K562 (cell line): ENCODE results near the gene ST3GAL5. TPM values are rescaled to one million over a fixed set of nuclear protein-coding genes. Genes with fewer than 3 reads are reported as not detected.

Experiments
- ATAC-seq: fragments of 200-7000 bp; cut with Tn5 transposase; 3 replicates; pipeline ENCODE4 v1.9.1; 2020; ENCODE audit warnings: moderate library complexity
- BruUV-seq: library from RNA; stranded (reverse); fragments of 400-500 nt; replicated peaks from 2 replicates; lab custom pipeline; 2021; lab: Mats Ljungman, UMichigan
- CTCF ChIA-PET: fragments of 300-600 bp; formaldehyde crosslinking; extraction: SDS; loops from one replicate; lab custom pipeline; 2021; ENCODE audit warnings: low intra/inter-chr PET ratio; lab: Yijun Ruan, JAX
- POLR2A ChIA-PET: fragments of 300-600, 350-650 bp; sonication (Branson Sonifier 250); formaldehyde crosslinking; extraction: SDS; loops from one replicate; lab custom pipeline; 2021; ENCODE audit warnings: antibody characterized with exemption, inconsistent platforms; lab: Yijun Ruan, JAX
- DNase-seq, 4 experiments: peaks; one replicate each; pipeline versions ENCODE4 v3.0.0 to v3.0.0-alpha.2; 2011 to 2018; ENCODE audit warnings: low spot score in 3 of 4, mixed read lengths in 3 of 4; ENCODE audit errors: extremely low read depth in 1 of 4
- FAIRE-seq: peaks from 2 replicates; lab custom pipeline; 2011; peaks lifted over from hg19 to GRCh38; lab: Jason Lieb, UNC
- H2AFZ ChIP-seq: 2 replicates; pipeline ENCODE4 v1.6.0; 2011; ENCODE audit warnings: low read depth, low read length, control low read depth, inconsistent platforms
- H3K27ac ChIP-seq: fragments of 200-600 bp; 3 replicates; pipeline ENCODE4 v1.8.0; 2011; ENCODE audit warnings: low read depth, mild to moderate bottlenecking, control low read depth, inconsistent platforms, low read length, moderate library complexity, mixed read lengths; ENCODE audit errors: extremely low read depth
- H3K27me3 ChIP-seq, 2 experiments: fragments of 300-600 bp in 1 of 2; 2 replicates in 1 of 2; 3 replicates in 1 of 2; pipeline versions ENCODE4 v1.6.0 to v1.8.0; 2011; ENCODE audit warnings: inconsistent platforms in 2 of 2, low read length in 2 of 2, mild to moderate bottlenecking in 1 of 2, mixed read lengths in 1 of 2, moderate library complexity in 1 of 2; ENCODE audit not compliant: control insufficient read depth in 2 of 2, insufficient read depth in 2 of 2
- H3K36me3 ChIP-seq: fragments of 300-600 bp; 3 replicates; pipeline ENCODE4 v1.8.0; 2011; ENCODE audit warnings: mild to moderate bottlenecking, low read length, inconsistent platforms; ENCODE audit not compliant: control insufficient read depth, insufficient read depth
- H3K4me1 ChIP-seq, 2 experiments: fragments of 200-600 bp in 1 of 2; replicated peaks in 1 of 2; 2 replicates in 1 of 2; 3 replicates in 1 of 2; pipeline versions ENCODE4 v1.5.1 to v1.8.0; 2011; ENCODE audit warnings: inconsistent platforms in 2 of 2, low read length in 2 of 2, mild to moderate bottlenecking in 1 of 2, mixed read lengths in 1 of 2, moderate library complexity in 1 of 2; ENCODE audit not compliant: control insufficient read depth in 2 of 2, insufficient read depth in 2 of 2
- H3K4me2 ChIP-seq: 2 replicates; pipeline ENCODE4 v1.6.1; 2011; ENCODE audit warnings: low read length, control low read depth, inconsistent platforms, mixed read lengths; ENCODE audit not compliant: insufficient read depth
- H3K4me3 ChIP-seq: fragments of 200-600 bp; sonication (generic), shearing (Covaris generic); 2 replicates; pipeline ENCODE4 v1.5.1; 2016; ENCODE audit warnings: control low read depth, inconsistent platforms
- H3K79me2 ChIP-seq: fragments of 200-600 bp; 3 replicates; pipeline ENCODE4 v1.8.0; 2011; ENCODE audit warnings: low read length, inconsistent platforms; ENCODE audit not compliant: control insufficient read depth, insufficient read depth
- H3K9ac ChIP-seq, 2 experiments: 2 replicates each; pipeline versions ENCODE4 v1.6.0 to v1.6.1; 2011; ENCODE audit warnings: low read depth in 2 of 2, low read length in 2 of 2, control low read depth in 1 of 2, inconsistent platforms in 1 of 2, mild to moderate bottlenecking in 1 of 2, mixed read lengths in 1 of 2; ENCODE audit not compliant: insufficient read depth in 1 of 2
- H3K9me1 ChIP-seq: one replicate; pipeline ENCODE4 v1.6.0; 2011; ENCODE audit warnings: inconsistent platforms, mild to moderate bottlenecking, low read length, moderate library complexity; ENCODE audit not compliant: control insufficient read depth, insufficient read depth
- H3K9me3 ChIP-seq: replicated peaks from 2 replicates; pipeline ENCODE4 v1.5.1; 2011; ENCODE audit warnings: low read depth, low read length, inconsistent platforms; ENCODE audit not compliant: control insufficient read depth, insufficient read depth
- H4K20me1 ChIP-seq: replicated peaks from 2 replicates; pipeline ENCODE4 v1.6.1; 2011; ENCODE audit warnings: low read length, inconsistent platforms, mixed read lengths; ENCODE audit not compliant: control insufficient read depth, insufficient read depth
- DPF2 ChIP-seq: fragments of 450-650 bp; IDR thresholded peaks from 2 replicates; pipeline ENCODE4 v1.6.1; 2016
- FOXM1 ChIP-seq, 2 experiments: fragments of 450-650 bp in 1 of 2; sonication (generic) in 1 of 2; formaldehyde crosslinking in 1 of 2; IDR thresholded peaks; 2 replicates each; pipeline versions ENCODE4 v1.6.1 to v1.9.0; 2017 to 2022; ENCODE audit warnings: low read depth in 2 of 2, mild to moderate bottlenecking in 2 of 2, missing genetic modification reagents in 1 of 2, moderate library complexity in 1 of 2
- GATA2 ChIP-seq: sonication (generic); formaldehyde crosslinking; IDR thresholded peaks from 2 replicates; pipeline ENCODE4 v1.4.0; 2020; ENCODE audit warnings: mild to moderate bottlenecking, missing genetic modification reagents
- MLLT1 ChIP-seq, 2 experiments: fragments of 450-650 bp; IDR thresholded peaks; 2 replicates each; pipeline ENCODE4 v1.6.1; 2016
- NCOR1 ChIP-seq: fragments of 450-650 bp; IDR thresholded peaks from 2 replicates; pipeline ENCODE4 v1.6.1; 2016; ENCODE audit warnings: mild to moderate bottlenecking, moderate library complexity
- OTX1 ChIP-seq: fragments of 450-650 bp; formaldehyde crosslinking; IDR thresholded peaks from 2 replicates; pipeline ENCODE4 v1.4.0; 2022; ENCODE audit warnings: mild to moderate bottlenecking
- SMC3 ChIP-seq: conservative IDR thresholded peaks from 2 replicates; pipeline ENCODE4 v1.6.1; 2011; ENCODE audit warnings: low read depth, low read length, improper control_type of control experiment; ENCODE audit not compliant: insufficient read depth
- SUPT5H ChIP-seq: fragments of 450-650 bp; IDR thresholded peaks from 2 replicates; pipeline ENCODE4 v1.6.1; 2016
- TCF3 ChIP-seq: sonication (generic); formaldehyde crosslinking; IDR thresholded peaks from 2 replicates; pipeline ENCODE4 v1.4.0; 2020; ENCODE audit warnings: mild to moderate bottlenecking, missing genetic modification reagents
- THAP12 ChIP-seq: fragments of 250-450 bp; sonication (Bioruptor Pico); IDR thresholded peaks from 2 replicates; pipeline ENCODE4 v1.9.0; 2021; ENCODE audit warnings: mild to moderate bottlenecking, inconsistent platforms
- ZFX ChIP-seq: sonication (generic); formaldehyde crosslinking; IDR thresholded peaks from 2 replicates; pipeline ENCODE4 v1.8.0; 2022; ENCODE audit warnings: mild to moderate bottlenecking, missing genetic modification reagents, moderate library complexity
- ZNF140 ChIP-seq: fragments of 250-450 bp; sonication (Bioruptor Pico); IDR thresholded peaks from 2 replicates; pipeline ENCODE4 v1.8.0; 2021; ENCODE audit warnings: moderate library complexity, mild to moderate bottlenecking, inconsistent platforms
- ZNF561 ChIP-seq: fragments of 450-650 bp; formaldehyde crosslinking; conservative IDR thresholded peaks from 2 replicates; pipeline ENCODE4 v1.4.0; 2020; ENCODE audit warnings: mild to moderate bottlenecking, moderate library complexity
- WGBS: fragments of 100-300 bp; shearing (Covaris generic); methylation state at CpG from one replicate; pipeline ENCODE4 v1.1.6; 2016; ENCODE audit warnings: low coverage, mixed read lengths; ENCODE audit not compliant: insufficient coverage; ENCODE audit errors: missing lambda C conversion rate; 5-methylcytosine and 5-hydroxymethylcytosine counted together
- in situ Hi-C: fragments of 300-500 bp; cut with MboI; formaldehyde crosslinking; loops from 4 replicates; pipeline ENCODE4 v1.15.0; 2018; ENCODE audit warnings: inconsistent platforms, mixed read lengths
- intact Hi-C: fragments of 100-400 bp; cut with micrococcal nuclease; formaldehyde crosslinking; loops from 2 replicates; pipeline ENCODE4 v1.14.2; 2022
- polyA plus RNA-seq, 8 experiments: library from polyadenylated mRNA; depleted of rRNA in 4 of 8; stranded (reverse) in 5 of 8; unstranded in 3 of 8; fragments of >200 nt; fragmentation: Nextera tagmentation in 2 of 8; fragmentation: Illumina TruSeq in 1 of 8; extraction: Ambion mirVana in 2 of 8; extraction: Trizol in 1 of 8; gene quantifications; 2 replicates each; pipeline versions ENCODE4 v1.2.1 to v1.2.3, GENCODE V29; 2011 to 2014; ENCODE audit warnings: inconsistent platforms in 1 of 8, missing spikeins in 1 of 8
- total RNA-seq, 7 experiments: library from RNA; depleted of rRNA in 6 of 7; stranded (reverse); fragments of >200 nt in 6 of 7; fragmentation: Illumina TruSeq in 2 of 7; extraction: Trizol in 2 of 7; gene quantifications; 2 replicates each; pipeline versions ENCODE4 v1.2.1 to v1.2.3, GENCODE V29; 2011 to 2021; ENCODE audit warnings: low replicate concordance in 1 of 7
- TF ChIP-seq, protein P1 (sequence below): fragments of 450-650 bp; IDR thresholded peaks from 2 replicates; pipeline ENCODE4 v1.6.1; 2017; ENCODE audit warnings: antibody characterized with exemption, mild to moderate bottlenecking

ST3GAL5 gene
- total and polyA plus RNA-seq, 9 of the 15 experiments (the other 6 are each of a cell fraction or from before 2014, with no cell fraction given) = 1.6 to 10.0 (median 4.2) TPM

GRCh38 chr2:85843543-85843942 is 45.2 kb downstream of the ST3GAL5 start (continued):
- TF ChIP-seq SMC3 = 0 out of 2 replicates have a peak, but pooled peaks have one; percentile 8
- TF ChIP-seq, all 486 proteins: peak for 9

- Histone ChIP-seq H3K27me3 (no peaks in the 10 kb centered on the region), H3K9me3 (no peaks in the 10 kb centered on the region), H3K79me2 (no peaks in the 10 kb centered on the region), H3K9ac (no peak overlapping the region), H2AFZ (peak overlapping the region; percentile 34; the same call in 1 of the 2 replicates), H3K4me1 (peaks cover 3 to 9% of the 10 kb centered on the region in 2 experiments; a peak in 3 of 5 replicates), H3K27ac (no peak overlapping the region), H4K20me1 (no peaks in the 10 kb centered on the region), H3K4me2 (peak overlapping the region; percentile 25; the same call in 1 of the 2 replicates), H3K9me1 (no peaks in the 10 kb centered on the region), H3K4me3 (no peak overlapping the region), H3K36me3 (peaks cover 2% of the 10 kb centered on the region; the same call in 1 of the 3 replicates)
- DNase-seq (peak; percentile 23 to 45 (median 36)), FAIRE-seq (peak; percentile 40), ATAC-seq (peak; percentile 73)
- no TSS peak for BruUV-seq
- intact Hi-C loops = no loop called here
- ChIA-PET POLR2A (interaction anchor here (0.7 kb wide), 1 partner anchor 10 kb away, joined by 3 read pairs; no protein-coding TSS in a partner anchor), CTCF (no interaction called here)
- 8% methylated on average over 9 of the region's 9 CpGs for WGBS
- in situ Hi-C loops = no loop called here
- no peak for TF ChIP-seq FOXM1 (IDR thresholded peaks at IDR 0.05; ENCODE audit: low read depth)
- no peak for TF ChIP-seq FOXM1 (CRISPR knock-in tag; IDR thresholded peaks at IDR 0.05; ENCODE audit: low read depth)
- TF ChIP-seq NCOR1 = peak; percentile 37; the same call in 1 of the 2 replicates
- no peak for TF ChIP-seq ZNF140
- no peak for TF ChIP-seq GATA2 (CRISPR knock-in tag)
- TF ChIP-seq MLLT1 (IDR thresholded peaks at IDR 0.05) = no peak
- no peak for TF ChIP-seq THAP12 (CRISPR knock-in tag)
- no peak for TF ChIP-seq OTX1 (CRISPR knock-in tag)
- TF ChIP-seq DPF2 = peak; percentile 38; the same call in 1 of the 2 replicates
- peak; percentile 66 for TF ChIP-seq TCF3 (CRISPR knock-in tag)
- TF ChIP-seq, protein P1, sequence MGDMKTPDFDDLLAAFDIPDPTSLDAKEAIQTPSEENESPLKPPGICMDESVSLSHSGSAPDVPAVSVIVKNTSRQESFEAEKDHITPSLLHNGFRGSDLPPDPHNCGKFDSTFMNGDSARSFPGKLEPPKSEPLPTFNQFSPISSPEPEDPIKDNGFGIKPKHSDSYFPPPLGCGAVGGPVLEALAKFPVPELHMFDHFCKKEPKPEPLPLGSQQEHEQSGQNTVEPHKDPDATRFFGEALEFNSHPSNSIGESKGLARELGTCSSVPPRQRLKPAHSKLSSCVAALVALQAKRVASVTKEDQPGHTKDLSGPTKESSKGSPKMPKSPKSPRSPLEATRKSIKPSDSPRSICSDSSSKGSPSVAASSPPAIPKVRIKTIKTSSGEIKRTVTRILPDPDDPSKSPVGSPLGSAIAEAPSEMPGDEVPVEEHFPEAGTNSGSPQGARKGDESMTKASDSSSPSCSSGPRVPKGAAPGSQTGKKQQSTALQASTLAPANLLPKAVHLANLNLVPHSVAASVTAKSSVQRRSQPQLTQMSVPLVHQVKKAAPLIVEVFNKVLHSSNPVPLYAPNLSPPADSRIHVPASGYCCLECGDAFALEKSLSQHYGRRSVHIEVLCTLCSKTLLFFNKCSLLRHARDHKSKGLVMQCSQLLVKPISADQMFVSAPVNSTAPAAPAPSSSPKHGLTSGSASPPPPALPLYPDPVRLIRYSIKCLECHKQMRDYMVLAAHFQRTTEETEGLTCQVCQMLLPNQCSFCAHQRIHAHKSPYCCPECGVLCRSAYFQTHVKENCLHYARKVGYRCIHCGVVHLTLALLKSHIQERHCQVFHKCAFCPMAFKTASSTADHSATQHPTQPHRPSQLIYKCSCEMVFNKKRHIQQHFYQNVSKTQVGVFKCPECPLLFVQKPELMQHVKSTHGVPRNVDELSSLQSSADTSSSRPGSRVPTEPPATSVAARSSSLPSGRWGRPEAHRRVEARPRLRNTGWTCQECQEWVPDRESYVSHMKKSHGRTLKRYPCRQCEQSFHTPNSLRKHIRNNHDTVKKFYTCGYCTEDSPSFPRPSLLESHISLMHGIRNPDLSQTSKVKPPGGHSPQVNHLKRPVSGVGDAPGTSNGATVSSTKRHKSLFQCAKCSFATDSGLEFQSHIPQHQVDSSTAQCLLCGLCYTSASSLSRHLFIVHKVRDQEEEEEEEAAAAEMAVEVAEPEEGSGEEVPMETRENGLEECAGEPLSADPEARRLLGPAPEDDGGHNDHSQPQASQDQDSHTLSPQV = peak; percentile 38; the same call in 1 of the 2 replicates
- TF ChIP-seq ZNF561 (CRISPR knock-in tag) = no peak
- TF ChIP-seq SUPT5H = no peak
- TF ChIP-seq ZFX = no peak
Observed at GRCh38 chr2:85840091-85840490, 48.7 kb downstream of the ST3GAL5 start.
